RPMI8226 (cell line): Measurements from ENCODE around the gene S100Z.
"Not testable (repeated sequence)": the region's sequence is repeated elsewhere in the genome, so short reads cannot be mapped to it uniquely, and the experiment has no call there.

Source experiments
- DNase-seq: peaks from one replicate; pipeline ENCODE4 v3.0.0-alpha.2; 2015

Gene S100Z

DNA sequence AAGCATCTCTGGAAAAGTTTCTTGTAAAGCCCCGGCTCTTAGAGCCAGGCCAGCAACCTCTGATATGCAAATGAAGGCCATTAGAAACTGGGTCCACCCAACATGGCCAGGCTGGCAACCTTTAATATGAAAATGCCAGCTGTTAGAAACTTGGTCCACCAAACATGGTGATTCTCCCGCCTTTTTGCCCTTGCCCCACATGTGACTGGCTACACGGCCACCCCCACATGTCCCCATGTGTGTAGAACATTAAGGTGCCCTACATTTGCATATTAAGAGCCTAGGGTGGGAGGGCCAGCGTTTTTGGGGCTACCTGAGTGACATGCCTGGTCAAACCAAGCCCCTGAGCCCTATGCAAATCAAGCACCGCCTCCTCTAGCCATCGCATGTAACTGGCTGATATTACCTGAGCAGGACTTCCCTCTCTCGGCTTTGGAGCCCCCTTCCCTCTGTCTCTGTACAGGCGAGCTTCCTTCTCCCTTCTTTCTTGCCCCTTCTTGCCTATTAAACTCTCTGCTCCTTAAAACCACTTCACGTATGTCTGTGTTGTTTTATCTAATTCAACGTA lies 39.0 kb downstream of the S100Z start:
- no peak for DNase-seq

DNA sequence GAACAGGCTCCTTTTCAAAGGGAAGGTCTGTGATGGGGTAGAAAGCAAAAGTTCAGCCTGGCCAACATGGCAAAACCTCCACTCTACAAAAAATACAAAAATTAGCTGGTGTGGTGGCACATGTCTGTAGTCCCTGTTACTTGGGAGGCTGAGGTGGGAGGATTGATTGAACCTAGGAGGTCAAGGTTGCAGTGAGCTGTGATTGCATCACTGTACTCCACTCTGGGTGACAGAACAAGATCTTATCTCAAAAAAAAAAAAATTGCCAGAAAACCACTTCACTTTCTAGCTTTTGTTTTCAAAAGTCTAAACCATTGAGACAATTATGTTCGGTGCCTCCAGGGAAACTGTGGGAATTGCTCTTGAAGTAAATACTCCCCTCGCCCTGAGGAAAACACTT lies 43.5 kb downstream of the S100Z start:
- DNase-seq, result no peak

DNA sequence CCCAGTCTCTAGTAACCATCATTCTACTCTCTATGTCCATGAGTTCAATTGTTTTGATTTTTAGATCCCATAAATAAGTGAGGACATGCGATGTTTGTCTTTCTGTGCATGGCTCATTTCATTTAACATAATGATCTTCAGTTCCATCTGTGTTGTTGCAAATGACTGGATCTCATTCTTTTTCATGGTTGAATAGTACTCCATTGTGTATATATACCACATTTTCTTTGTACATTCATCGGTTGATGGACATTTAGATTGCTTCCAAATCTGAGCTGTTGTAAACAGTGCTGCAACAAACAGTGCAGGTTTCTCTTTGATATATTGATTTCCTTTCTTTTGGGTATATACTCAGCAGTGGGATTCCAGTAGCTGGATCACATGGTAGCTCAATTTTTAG lies 46.4 kb downstream of the S100Z start:
- DNase-seq, result no peak

DNA sequence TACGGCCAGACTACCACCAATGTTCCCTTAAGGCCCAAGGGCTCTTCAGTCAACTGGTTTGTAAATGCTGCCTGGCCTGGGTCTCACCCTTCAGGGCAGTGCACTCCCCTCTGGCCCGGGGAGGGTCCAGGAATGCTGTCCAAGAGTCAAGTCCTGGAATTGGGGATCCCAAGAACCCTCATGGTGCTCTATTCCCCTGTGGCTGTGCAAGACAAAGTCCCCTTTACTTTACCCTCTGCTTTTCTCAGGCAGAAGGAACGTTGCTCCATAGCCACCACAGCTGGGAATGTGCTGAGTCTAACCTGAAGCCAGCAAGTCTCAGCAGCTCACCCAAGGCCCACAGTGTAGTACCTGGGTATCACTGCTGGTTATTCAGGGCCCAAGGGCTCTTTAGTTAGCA lies 51.7 kb downstream of the S100Z start:
- DNase-seq, result no peak

DNA sequence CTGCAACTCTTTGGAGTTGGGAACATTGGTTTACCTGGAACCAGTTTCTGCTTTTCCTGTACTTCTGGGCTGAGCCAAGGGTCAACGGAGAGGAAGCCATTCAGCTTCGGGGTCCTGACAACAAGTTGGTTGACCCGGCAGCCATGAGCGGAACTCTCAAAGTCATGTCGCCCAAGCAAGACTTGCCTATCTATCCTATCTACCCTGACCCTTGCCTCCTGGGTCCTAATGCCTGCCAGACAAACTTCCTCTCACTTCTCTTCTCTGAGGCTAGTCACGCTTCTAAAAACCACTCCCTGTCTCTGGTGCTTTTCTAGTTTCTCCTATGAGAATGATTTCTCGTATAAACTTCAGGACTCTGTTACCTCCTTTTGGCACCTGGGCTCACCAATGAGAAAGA lies 58.4 kb downstream of the S100Z start:
- DNase-seq, result no peak

DNA sequence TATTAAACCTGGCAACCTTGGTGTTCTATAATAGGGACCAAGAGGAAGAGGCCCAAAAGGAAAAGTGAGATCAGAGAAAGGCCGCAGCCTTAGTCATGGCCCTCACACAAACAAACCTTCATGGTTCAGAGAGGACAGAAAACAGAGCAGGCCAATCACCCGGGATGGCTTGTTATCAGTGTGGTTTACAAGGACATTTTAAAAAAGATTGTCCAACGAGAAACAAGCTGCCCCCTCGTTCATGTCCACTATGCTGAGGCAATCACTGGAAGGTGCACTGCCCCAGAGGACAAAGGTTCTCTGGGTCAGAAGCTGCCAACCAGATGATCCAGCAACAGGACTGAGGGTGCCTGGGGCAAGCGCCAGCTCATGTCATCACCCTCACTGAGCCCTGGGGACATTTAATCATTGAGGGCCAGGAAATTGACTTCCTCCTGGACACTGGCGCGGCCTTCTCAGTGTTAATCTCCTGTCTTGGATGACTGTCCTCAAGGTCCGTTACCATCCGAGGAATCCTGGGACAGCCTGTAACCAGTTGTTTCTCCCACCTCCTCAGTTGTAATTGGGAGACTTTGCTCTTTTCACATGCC lies 60.6 kb downstream of the S100Z start:
- DNase-seq, result not testable (repeated sequence)

DNA sequence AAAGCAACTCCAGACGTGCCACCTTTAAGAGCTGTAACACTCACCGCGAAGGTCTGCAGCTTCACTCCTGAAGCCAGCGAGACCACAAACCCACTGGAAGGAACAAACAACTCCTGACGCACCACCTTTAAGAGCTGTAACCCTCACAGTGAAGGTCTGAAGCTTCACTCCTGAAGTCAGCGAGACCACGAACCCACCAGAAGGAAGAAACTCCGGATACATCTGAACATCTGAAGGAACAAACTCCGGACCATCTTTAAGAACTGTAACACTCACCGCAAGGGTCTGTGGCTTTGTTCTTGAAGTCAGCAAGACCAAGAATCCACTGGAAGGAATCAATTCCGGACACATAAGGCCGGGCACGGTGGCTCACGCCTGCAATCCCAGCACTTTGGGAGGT lies 64.9 kb downstream of the S100Z start:
- not testable (repeated sequence) for DNase-seq

DNA sequence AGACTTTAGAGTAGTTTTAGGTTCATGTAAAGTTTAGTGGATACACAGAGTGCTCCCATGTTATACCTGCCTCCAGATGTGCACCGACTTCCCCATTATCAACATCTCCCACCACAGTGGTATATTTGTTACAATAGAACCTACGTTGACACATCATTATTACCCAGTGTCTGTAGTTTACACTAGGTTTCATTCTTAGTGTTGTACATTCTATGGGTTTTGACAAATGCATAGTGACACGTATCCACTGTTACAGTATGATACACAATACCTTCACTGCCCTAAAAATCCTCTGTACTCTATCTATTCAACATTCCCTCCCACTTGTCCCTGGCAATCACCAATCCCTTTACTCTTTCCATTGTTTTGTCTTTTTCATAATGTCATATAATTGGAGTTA lies 68.7 kb downstream of the S100Z start:
- DNase-seq, result no peak

DNA sequence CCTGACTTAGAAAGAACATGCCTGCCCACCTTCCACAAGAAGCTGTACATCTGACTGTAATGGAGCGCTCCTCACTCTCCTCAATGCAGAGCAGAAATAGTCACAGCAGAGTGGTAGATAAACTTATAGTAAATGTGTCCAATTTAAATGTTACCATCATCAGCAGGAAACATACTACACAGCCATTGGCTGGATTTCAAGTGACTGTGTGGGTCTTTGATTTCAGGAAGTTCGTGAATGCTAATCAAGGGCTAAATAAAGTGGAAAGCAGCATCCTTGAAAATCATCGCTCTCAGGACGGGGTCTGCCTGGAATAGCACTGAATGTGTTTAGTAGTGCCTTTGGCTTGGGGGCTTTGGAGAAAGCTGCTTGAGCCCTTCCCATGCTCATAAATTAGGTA lies 70.7 kb downstream of the S100Z start:
- DNase-seq, result no peak

DNA sequence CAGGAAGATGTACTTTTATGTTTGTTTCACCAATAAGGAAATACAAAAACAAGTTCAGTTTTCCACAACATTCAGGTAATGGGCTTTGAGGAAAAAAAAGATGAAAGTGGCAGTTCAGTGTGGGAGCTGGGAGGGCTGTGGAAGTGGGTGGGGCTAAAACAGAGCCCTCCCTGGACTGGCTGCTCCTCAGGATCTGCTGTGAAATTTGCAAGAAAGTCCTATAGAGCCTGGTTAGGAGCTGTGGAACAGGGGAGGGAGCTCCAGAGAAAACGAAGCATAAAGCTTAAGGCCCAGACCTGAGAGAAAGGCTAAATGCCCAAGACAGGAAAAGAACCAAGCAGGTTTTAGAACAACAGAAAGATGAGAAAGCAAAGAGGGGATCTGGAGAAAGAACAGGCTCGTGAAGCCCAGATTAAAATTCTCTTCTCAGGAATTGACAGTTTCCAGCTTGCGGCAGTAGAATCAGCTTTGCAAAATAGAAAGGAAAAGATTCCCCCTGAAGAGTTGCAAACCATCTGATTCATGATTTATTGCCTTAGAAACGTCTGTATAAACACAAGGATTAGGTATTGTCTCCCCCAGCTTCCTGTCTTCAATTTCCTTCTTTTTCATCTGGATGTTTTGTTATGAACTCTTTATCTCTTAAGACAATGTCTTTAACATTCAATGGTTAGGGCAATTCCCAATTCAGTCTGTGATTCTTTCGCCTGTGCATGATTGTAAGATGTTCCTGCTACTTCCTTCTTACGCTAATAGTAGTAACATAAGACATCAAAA lies 76.7 kb downstream of the S100Z start:
- no peak for DNase-seq

DNA sequence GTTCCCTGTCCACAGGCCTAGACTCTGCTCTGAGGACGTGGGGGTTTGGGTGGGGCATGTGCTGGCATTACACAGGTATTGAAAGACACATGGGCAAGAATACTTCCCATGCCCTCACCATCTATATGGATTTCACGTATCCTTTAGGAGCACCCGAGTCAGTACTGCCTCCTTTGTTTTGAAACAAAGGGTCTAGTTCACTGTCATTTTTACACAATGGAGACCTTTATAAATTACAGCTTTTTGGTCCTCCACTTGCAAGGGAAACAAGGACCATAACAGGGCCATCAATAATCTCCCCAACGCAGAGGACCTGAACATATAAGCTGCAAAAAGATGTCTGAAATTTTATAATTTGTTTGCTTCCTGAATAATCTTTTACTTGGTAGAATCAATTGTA lies 78.1 kb downstream of the S100Z start:
- DNase-seq, result no peak

DNA sequence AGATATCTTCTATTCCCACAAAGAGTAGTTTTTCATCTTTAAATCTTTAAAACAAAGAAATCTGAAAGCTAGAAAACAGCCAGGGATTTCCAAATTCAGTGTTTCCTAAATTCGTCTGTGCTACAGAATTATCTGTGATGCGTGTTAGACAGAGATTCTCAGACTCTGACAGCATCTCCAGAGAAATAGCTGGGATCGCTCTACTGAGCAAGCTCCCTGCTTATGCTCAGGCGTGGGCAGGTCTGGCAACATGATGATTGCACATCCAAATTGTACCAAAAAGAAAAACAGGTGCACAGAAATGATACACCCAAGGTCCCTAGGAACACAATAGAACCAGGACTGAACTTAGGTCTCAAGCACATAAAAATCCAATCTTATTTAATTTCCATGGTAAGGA lies 80.3 kb downstream of the S100Z start:
- DNase-seq, result no peak

DNA sequence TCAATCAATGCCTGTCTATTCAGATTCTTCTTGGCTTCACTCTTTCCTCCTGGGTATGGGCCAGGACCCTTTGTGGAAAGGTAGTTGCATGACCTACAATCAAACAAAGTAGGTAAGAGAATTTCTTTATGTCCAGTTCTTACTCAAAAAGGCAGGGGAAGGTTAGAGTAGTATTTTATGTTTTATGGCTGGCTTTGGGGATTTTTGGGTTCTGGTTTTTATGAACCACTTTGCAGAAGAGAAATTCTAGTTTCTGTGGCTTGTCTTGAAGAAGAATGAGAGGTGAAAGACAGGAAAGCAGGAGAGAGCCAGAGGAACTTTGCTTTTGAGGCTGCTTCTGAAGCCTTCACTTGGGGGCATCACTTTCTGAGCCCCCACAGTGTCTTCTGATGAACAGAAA lies 88.4 kb downstream of the S100Z start:
- no peak for DNase-seq

DNA sequence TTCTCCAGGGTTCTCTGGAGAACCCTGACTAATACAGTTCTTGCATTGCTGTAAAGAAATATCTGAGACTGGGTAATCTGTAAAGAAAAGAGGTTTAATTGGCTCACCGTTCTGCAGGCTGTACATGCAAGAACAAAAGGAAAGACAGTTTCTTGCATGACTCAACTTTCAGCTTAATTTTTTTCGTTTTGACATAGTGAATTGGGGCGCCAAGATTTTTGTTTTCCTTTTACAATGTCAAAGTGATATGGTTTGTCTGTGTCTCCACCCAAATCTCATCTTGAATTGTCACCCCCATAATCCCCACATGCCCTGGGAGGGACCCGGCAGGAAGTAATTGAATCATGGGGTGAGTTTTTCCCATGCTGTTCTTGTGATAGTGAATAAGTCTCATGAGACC lies 91.2 kb downstream of the S100Z start:
- no peak for DNase-seq

DNA sequence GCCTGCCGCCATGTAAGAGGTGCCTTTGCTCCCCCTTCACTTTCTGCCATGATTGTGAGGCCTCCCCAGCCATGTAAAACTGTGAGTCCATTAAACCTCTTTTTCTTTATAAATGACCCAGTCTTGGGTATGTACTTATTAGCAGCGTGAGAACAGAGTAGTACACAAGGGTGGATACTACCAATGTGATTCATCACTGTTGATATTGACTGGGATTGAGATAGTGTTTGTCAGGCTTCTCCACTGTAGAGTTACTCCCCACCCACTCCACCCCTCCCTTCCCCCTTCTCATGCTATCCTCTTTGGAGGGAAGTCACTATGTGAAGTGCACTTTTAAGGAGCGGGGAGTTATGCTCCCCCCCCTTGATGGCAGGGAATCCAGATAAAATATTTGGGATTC lies 91.6 kb downstream of the S100Z start:
- no peak for DNase-seq

DNA sequence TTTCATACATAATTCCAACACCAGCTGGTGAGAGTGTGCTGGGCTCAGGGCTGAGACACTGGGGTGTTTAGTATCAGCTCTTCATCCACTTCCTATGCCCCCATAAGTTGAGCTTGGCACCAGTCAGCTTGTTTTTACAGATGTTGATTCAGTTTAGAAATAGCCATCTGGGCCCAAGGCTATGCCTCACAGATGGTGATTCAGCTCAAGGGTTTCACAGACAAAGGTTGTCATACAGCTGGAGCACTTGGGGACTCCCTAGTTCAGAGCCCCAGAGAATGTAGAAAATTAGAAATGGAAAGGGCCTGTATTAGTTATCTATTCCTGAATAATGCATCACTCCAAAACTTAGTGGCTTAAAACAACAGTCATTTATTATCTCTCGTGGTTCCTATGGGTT lies 92.8 kb downstream of the S100Z start:
- DNase-seq, result no peak

DNA sequence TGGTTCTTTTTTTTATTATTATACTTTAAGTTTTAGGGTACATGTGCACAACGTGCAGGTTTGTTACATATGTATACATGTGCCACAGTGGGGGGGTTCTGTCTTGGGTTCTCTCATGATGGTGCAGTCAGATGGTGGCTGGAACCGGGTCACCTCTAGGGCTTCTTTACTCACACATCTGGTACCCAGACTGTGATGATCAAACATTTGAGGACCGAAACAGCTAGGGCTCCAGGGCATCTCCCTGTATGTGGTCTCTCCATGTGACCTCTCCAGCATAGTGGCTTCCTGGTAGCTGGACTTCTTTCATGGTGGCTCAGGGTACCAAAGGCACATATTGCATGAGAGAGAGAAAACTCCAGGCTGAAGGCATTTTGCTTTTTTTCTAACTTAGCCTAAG lies 93.2 kb downstream of the S100Z start:
- no peak for DNase-seq

DNA sequence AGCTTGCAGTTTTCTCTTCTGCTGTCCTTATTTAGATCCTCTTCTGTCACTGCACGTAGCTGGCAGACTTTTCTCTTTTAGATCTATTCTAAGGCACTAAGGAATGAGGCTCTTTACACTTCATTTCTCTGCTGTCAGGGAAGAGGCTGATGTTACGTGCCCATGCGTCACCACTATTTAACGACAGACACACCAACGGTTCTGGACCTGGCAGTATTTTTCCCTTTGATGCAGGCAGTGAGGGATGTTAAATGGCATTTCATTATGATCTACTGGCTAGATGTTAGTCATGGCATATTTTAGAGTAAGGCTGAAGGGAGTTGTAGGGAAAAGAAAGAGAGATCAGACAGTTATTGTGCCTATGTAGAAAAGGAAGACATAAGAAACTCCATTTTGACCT lies 94.8 kb downstream of the S100Z start:
- no peak for DNase-seq

DNA sequence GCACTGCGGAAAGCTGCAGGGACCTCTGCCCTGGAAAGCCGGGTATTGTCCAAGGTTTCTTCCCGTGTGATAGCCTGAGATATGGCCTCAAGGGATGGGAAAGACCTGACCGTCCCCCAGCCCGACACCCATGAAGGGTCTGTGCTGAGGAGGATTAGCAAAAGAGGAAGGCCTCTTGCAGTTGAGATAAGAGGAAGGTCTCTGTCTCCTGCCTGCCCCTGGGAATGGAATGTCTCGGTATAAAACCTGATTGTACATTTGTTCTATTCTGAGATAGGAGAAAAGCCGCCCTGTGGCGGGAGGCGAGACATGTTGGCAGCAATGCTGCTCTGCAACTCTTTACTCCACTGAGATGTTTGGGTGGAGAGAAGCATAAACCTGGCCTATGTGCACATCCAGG lies 95.4 kb downstream of the S100Z start:
- not testable (repeated sequence) for DNase-seq

DNA sequence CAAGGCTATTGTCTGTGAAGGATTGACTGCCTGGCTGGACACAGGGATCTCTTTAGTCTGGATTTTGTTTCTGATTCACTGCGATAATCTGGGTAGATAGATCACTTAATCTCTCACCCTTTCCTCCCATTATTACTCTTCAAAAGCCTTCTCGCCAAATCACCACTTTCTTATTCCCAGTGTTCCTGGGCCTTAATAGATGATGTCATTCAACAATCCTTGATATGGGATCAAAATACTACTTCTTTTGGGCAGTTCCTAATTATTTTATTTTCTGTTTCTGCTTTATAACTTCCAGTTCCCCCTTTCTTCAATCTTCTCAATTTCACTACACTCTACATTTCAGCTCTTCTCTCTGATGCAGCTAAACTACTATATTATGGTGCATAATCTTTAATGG lies 96.3 kb downstream of the S100Z start:
- no peak for DNase-seq

DNA sequence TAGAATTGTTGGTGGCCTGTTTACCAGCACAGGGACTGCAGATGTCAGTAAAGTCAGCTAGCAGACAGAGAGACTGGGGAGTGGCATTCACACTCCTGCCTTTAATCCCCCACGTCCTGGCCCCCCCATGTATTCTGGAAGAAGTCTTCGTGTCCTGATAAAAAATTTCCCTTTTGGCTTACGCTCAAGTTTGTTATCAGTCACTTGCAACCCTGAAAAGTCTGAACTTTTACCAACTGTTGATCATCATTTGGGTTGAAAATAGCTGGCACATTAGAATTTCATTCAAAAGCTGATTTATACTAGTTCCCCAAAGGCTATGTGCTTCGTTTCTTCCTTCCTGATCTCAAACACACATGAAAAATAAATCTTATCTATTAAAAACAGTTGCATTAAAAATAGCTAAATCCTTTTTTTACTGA lies 97.3 kb downstream of the S100Z start:
- DNase-seq, result no peak

DNA sequence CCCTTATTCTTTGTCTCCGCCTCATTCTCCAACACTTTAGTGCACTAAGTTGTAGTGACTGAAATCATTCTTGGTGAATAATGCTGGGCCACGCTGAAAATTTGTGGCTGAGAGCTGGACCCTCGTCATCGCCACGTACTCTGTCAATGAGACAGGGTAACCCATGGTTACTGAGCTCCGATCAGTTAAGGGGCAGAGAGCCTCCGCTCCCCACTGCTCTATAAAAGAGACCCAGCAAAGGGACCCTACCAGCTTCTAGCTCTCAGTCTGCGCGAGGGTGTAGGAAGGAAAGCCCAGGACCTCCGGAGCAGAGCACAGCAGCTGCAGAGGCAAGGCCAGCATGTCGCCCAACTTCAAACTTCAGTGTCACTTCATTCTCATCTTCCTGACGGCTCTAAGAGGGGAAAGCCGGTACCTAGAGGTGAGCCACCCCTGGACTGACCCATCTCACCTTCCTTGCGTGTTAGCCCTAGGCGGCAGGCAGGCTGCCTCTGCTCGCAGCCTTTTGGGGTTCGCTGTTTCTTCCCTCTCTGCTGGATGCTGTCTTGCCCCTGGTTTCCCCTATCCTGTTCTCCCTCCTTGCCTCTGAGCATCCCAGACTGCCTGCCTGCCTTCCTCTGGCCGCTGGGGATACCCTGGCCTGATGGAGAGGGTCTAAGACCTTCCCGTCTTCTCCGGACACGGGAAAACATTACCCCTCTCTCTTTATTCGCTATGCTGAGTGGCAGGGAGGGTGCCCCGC lies 103.2 kb downstream of the S100Z start, which contains the start of gene CRHBP:
CRHBP (plus strand) TSS at position 251 of the 742 bp plus-strand sequence; CDS start at position 341, 90 bp downstream.
- no peak for DNase-seq

DNA sequence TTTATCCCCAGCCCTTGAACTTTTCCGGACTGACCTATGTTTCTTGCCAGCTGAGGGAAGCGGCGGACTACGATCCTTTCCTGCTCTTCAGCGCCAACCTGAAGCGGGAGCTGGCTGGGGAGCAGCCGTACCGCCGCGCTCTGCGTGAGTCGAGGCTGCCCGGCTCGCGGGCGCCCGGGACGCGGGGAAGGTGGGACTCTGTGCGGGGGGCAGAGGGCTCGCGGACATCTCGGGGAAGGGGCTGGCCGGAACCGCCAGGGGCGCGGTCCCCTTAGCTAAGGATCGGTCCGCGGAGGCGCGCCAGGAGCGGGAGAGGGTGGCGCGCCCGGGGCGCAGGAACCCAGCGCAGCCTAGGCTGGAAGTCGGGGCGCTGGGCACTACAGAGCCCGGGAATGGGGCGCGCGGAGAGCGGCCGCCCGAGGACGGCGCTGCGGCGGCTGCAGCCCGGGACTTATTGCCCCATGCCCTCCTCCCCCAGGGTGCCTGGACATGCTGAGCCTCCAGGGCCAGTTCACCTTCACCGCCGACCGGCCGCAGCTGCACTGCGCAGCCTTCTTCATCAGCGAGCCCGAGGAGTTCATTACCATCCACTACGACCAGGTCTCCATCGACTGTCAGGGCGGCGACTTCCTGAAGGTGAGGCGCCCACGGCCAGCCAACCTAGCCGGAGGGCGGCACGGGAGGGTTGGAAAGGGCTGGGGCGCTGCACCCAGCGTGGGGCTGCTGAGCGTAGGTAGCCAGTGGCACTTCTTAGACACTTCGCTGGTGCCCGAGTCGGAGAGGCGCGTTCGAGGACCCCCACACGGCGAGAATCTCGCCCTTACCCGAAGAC lies 104.0 kb downstream of the S100Z start:
- no peak for DNase-seq
